ENCODE measurements around the gene ZNF710. TPM values are rescaled to one million over a fixed set of nuclear protein-coding genes. Genes with fewer than 3 reads are reported as not detected.
A peak's percentile ranks its signal among the peaks of the same experiment; 100 is the strongest.

ZNF710 gene
- total and polyA plus RNA-seq, 7 experiments from 2014 or later: 0.77 to 28.8 (median 19.1) TPM

DNA sequence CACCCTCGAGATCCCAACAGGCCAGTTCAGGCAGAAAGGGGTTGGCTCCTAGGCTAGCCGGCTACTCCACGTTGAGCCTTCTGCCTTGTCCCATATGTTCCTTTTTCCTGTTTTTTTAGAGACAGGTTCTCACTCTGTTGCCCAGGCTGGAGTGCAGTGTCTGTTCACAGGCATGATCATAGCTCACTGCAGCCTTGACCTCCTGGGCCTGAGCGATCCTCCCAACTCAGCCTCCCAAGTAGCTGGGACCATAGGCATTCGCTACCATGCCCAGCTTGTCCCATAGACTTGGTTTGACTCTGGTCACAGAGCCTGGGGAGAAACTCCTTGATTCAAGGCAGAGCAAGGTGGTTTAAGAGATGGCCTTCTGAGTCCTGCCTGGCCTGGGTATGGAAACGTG is 32.3 kb downstream of the ZNF710 start:
- H3K9me3 Mint-ChIP-seq: peaks cover 0 to 3% (median 2%) of the 10 kb centered on the region in 11 donors
- peaks cover 0 to 12% (median 3%) of the 10 kb centered on the region in 5 donors for H3K36me3 Mint-ChIP-seq
- DNase-seq (no peak), ATAC-seq (no peak)
- intact Hi-C loops (cut with micrococcal nuclease): loop anchor here in 1 of 2 donors (5.0 kb wide), 1 partner anchor 39 kb away; no protein-coding TSS in a partner anchor
- no peak overlapping the region for H3K4me3 ChIP-seq (ENCODE audit: low read length)
- no peaks in the 10 kb centered on the region for H3K9me3 ChIP-seq (ENCODE audit: control insufficient read depth in 2 of 3, low read length in 3 of 3)
- H3K27ac ChIP-seq (ENCODE audit: low read depth, low read length): no peak overlapping the region
- ChIA-PET POLR2A (interaction anchor here (1.2 to 2.2 kb wide), 2 partner anchors 20 to 139 kb away, joined by 3 to 9 read pairs; partner anchors contain the start of gene AP3S2), CTCF (no interaction called here)
- no peaks in the 10 kb centered on the region for H3K36me3 ChIP-seq (ENCODE audit: control insufficient read depth in 2 of 3, insufficient read depth in 3 of 3, low read length in 3 of 3)
- H3K27me3 Mint-ChIP-seq: no peaks in the 10 kb centered on the region
- H3K27me3 ChIP-seq (ENCODE audit: control insufficient read depth in 2 of 2, insufficient read depth in 2 of 2, low read length in 2 of 2): no peaks in the 10 kb centered on the region
- H3K4me1 ChIP-seq (ENCODE audit: control insufficient read depth in 2 of 2, insufficient read depth in 2 of 2, low read length in 2 of 2): peaks cover 37 to 39% of the 10 kb centered on the region in 2 donors
- H3K4me3 Mint-ChIP-seq: peak overlapping the region in 7 of 10 donors; percentile 12 to 73 (median 57)
- H3K27ac Mint-ChIP-seq: peak overlapping the region in 8 of 9 donors; percentile 14 to 94 (median 82)
- H3K4me1 Mint-ChIP-seq: peaks cover 44 to 72% (median 69%) of the 10 kb centered on the region in 7 donors

DNA sequence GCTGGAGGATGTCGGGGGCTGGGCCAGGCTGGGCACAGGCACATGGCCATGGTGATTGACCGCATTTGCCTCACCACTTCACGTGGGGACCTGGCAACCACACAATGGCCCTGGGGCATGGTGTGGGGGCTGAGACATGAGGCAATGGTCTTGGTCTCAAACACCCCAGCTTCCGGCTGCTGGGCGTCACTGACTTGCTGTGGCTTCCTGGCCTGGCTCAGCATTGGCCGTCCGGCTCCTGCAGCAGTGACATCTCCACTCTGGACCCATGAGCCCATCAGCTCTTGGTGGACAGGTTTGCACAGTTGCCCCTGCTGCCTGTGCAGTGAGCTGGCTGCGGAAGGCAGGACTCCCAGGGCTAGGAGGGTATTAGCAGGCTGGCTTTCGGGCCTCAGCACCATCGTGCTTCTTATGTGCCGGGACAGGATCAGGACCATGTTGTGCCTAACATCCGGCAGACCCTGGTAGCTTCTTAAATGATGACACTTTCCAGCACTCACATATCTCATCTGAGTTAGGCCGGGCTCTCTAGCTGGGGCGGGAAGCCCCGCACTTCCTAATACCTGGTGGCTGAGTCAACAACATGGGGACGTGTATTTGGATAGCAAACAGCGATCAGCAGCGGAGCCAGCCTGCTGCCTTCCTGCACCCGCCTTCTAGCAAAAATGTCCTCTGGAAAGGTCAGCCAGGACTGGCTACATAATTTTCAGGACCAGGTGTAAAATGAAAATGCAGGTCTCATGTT is 34.1 kb downstream of the ZNF710 start:
- Mint-ChIP-seq H3K36me3 (peaks cover 0 to 5% (median 0%) of the 10 kb centered on the region in 5 donors), H3K27ac (peak overlapping the region in 8 of 9 donors; percentile 24 to 85 (median 76)), H3K9me3 (peaks cover 0 to 2% (median 0%) of the 10 kb centered on the region in 11 donors), H3K27me3 (no peaks in the 10 kb centered on the region), H3K4me1 (peaks cover 46 to 86% (median 71%) of the 10 kb centered on the region in 7 donors), H3K4me3 (peak overlapping the region in 9 of 10 donors; percentile 11 to 92 (median 68))
- Histone ChIP-seq H3K27me3 (ENCODE audit: control insufficient read depth in 2 of 2, insufficient read depth in 2 of 2, low read length in 2 of 2) (no peaks in the 10 kb centered on the region), H3K36me3 (ENCODE audit: control insufficient read depth in 2 of 3, insufficient read depth in 3 of 3, low read length in 3 of 3) (no peaks in the 10 kb centered on the region), H3K9me3 (ENCODE audit: control insufficient read depth in 2 of 3, low read length in 3 of 3) (no peaks in the 10 kb centered on the region), H3K4me1 (ENCODE audit: control insufficient read depth in 2 of 2, insufficient read depth in 2 of 2, low read length in 2 of 2) (peaks cover 37 to 39% of the 10 kb centered on the region in 2 donors), H3K27ac (ENCODE audit: low read depth, low read length) (no peak overlapping the region), H3K4me3 (ENCODE audit: low read length) (no peak overlapping the region)
- CTCF ChIA-PET: interaction anchor here (0.6 kb wide), 1 partner anchor 24 kb away, joined by 3 read pairs; no protein-coding TSS in a partner anchor
- DNase-seq (peak in 1 of 9 donors; percentile 19), ATAC-seq (peak; percentile 63)
- POLR2A ChIA-PET: interaction anchor here (1.0 to 2.2 kb wide), 3 partner anchors 19 to 34 kb away, joined by 6 to 9 read pairs (median 6); partner anchors contain the start of gene ZNF710
- intact Hi-C loops (cut with micrococcal nuclease): loop anchor here in 1 of 2 donors (2.0 to 5.0 kb wide), 2 partner anchors 24 to 33 kb away; partner anchors contain the start of gene ZNF710

DNA sequence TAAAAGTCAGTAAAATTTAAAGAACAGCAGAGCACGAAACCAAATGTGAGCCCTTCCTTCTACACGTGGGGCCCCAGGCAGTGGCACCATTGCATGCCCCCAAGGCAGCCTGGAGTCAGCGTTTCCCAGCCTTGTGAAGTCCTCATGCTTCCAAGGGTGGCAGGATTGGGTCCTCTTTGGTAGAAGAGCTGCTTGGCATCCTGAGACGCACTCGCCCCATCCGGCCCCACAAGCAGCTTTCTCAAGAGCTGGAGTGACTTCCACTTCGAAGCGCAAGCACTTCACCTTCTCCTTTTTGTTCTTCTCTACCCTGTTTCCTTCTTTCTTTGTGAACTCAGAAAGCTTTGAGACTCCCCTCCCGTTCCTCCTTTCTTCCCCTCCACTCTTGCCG is 34.7 kb downstream of the ZNF710 start:
- Histone ChIP-seq H3K27ac (ENCODE audit: low read depth, low read length) (no peak overlapping the region), H3K4me3 (ENCODE audit: low read length) (no peak overlapping the region), H3K36me3 (ENCODE audit: control insufficient read depth in 2 of 3, insufficient read depth in 3 of 3, low read length in 3 of 3) (no peaks in the 10 kb centered on the region), H3K4me1 (ENCODE audit: control insufficient read depth in 2 of 2, insufficient read depth in 2 of 2, low read length in 2 of 2) (peaks cover 37 to 39% of the 10 kb centered on the region in 2 donors), H3K9me3 (ENCODE audit: control insufficient read depth in 2 of 3, low read length in 3 of 3) (no peaks in the 10 kb centered on the region), H3K27me3 (ENCODE audit: control insufficient read depth in 2 of 2, insufficient read depth in 2 of 2, low read length in 2 of 2) (no peaks in the 10 kb centered on the region)
- Mint-ChIP-seq H3K27ac (peak overlapping the region in 8 of 9 donors; percentile 24 to 85 (median 64)), H3K4me1 (peaks cover 50 to 89% (median 72%) of the 10 kb centered on the region in 7 donors), H3K9me3 (peaks cover 0 to 2% (median 0%) of the 10 kb centered on the region in 11 donors), H3K36me3 (peaks cover 0 to 5% (median 0%) of the 10 kb centered on the region in 5 donors), H3K4me3 (peak overlapping the region in 7 of 10 donors; percentile 5 to 55 (median 38)), H3K27me3 (no peaks in the 10 kb centered on the region)
- ATAC-seq: no peak
- intact Hi-C loops (cut with micrococcal nuclease): loop anchor here in 1 of 2 donors (2.0 to 5.0 kb wide), 2 partner anchors 23 to 34 kb away; partner anchors contain the start of gene ZNF710
- POLR2A ChIA-PET: interaction anchor here (0.7 to 1.6 kb wide), 3 partner anchors 11 to 34 kb away, joined by 3 to 6 read pairs (median 3); partner anchors contain the start of gene ZNF710
- CTCF ChIA-PET: no interaction called here
- DNase-seq: peak in 1 of 9 donors; percentile 5

DNA sequence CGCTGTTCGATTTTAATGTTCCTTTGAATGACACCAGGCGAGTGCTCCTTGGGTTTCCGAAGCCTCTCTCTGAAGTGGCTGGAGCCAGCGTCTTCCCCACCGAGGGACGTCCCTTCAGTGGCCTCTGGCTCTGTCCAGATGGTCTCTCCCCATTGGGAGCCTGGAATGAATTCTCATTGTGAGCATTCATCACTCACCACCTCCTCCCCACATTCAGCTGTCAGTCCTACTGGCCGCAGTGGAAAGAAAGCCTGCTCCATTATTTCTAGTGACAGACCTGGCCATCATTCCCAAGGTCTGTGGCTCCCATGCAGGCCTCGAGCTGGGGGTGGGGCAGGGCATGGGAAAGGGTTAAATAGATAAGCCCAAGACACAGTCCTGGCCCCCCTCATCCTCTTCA is 35.2 kb downstream of the ZNF710 start:
- H3K27ac Mint-ChIP-seq: peak overlapping the region in 4 of 9 donors; percentile 48 to 85 (median 80)
- H3K4me1 ChIP-seq (ENCODE audit: control insufficient read depth in 2 of 2, insufficient read depth in 2 of 2, low read length in 2 of 2): peaks cover 32 to 35% of the 10 kb centered on the region in 2 donors
- peaks cover 0 to 2% (median 0%) of the 10 kb centered on the region in 11 donors for H3K9me3 Mint-ChIP-seq
- no peaks in the 10 kb centered on the region for H3K27me3 ChIP-seq (ENCODE audit: control insufficient read depth in 2 of 2, insufficient read depth in 2 of 2, low read length in 2 of 2)
- DNase-seq: no peak
- H3K9me3 ChIP-seq (ENCODE audit: control insufficient read depth in 2 of 3, low read length in 3 of 3): no peaks in the 10 kb centered on the region
- no peaks in the 10 kb centered on the region for H3K27me3 Mint-ChIP-seq
- ATAC-seq: no peak
- peaks cover 0 to 5% (median 0%) of the 10 kb centered on the region in 5 donors for H3K36me3 Mint-ChIP-seq
- peak overlapping the region in 8 of 10 donors; percentile 7 to 55 (median 38) for H3K4me3 Mint-ChIP-seq
- CTCF ChIA-PET: no interaction called here
- H3K4me3 ChIP-seq (ENCODE audit: low read length): no peak overlapping the region
- peaks cover 49 to 85% (median 71%) of the 10 kb centered on the region in 7 donors for H3K4me1 Mint-ChIP-seq
- H3K27ac ChIP-seq (ENCODE audit: low read depth, low read length): no peak overlapping the region
- intact Hi-C loops (cut with micrococcal nuclease): loop anchor here in 1 of 2 donors (5.0 kb wide), 1 partner anchor 34 kb away; the partner anchor contains the start of gene ZNF710
- H3K36me3 ChIP-seq (ENCODE audit: control insufficient read depth in 2 of 3, insufficient read depth in 3 of 3, low read length in 3 of 3): no peaks in the 10 kb centered on the region
- POLR2A ChIA-PET: interaction anchor here (0.7 to 1.1 kb wide), 2 partner anchors 11 to 23 kb away, joined by 3 read pairs; no protein-coding TSS in a partner anchor

DNA sequence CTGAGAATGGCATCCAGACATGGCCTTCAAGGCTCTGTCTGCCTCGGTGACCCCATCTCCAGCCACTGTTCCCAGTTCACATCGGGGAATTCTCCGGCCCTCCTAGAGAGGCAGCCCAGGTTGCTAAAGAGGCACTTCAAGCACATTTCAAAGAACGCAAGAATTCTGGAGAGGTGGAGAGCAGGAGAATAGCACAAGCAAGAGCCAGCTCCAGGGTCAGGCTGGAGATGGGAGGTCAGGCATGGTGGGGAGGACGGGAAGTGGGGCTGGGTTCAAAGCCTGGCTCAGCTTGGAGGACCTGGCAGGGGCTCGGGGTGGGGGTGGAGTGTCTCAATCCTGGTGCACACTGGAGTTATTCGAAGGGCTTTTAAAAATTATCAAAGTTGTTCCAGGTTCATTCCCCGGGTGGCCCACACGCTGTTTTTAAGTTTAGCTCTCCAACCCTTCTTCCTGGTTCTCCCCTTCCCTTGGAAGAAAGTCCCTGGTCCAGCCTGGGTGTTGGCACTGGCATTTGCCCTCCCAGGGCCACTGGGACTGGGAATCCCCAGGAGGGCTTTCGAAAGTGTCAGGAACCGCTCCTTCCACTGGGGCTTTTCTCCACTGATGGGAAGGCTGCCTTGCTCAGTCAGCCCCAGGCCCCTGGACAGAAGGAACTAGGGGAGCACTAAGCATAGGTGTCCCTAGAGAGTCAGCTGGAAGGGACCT is 35.8 kb downstream of the ZNF710 start:
- no peak overlapping the region for H3K4me3 ChIP-seq (ENCODE audit: low read length)
- ChIA-PET CTCF (no interaction called here), POLR2A (interaction anchor here (1.1 kb wide), 1 partner anchor 12 kb away, joined by 3 read pairs; no protein-coding TSS in a partner anchor)
- H3K9me3 ChIP-seq (ENCODE audit: control insufficient read depth in 2 of 3, low read length in 3 of 3): no peaks in the 10 kb centered on the region
- no peak overlapping the region for H3K27ac ChIP-seq (ENCODE audit: low read depth, low read length)
- H3K4me1 ChIP-seq (ENCODE audit: control insufficient read depth in 2 of 2, insufficient read depth in 2 of 2, low read length in 2 of 2): peaks cover 28 to 29% of the 10 kb centered on the region in 2 donors
- H3K27me3 Mint-ChIP-seq: no peaks in the 10 kb centered on the region
- H3K36me3 Mint-ChIP-seq: peaks cover 0 to 5% (median 0%) of the 10 kb centered on the region in 5 donors
- H3K36me3 ChIP-seq (ENCODE audit: control insufficient read depth in 2 of 3, insufficient read depth in 3 of 3, low read length in 3 of 3): no peaks in the 10 kb centered on the region
- H3K9me3 Mint-ChIP-seq: peaks cover 0 to 2% (median 0%) of the 10 kb centered on the region in 11 donors
- H3K27ac Mint-ChIP-seq: peak overlapping the region in 4 of 9 donors; percentile 36 to 85 (median 71)
- DNase-seq (no peak), ATAC-seq (no peak)
- peak overlapping the region in 2 of 10 donors; percentile 10 to 38 for H3K4me3 Mint-ChIP-seq
- H3K27me3 ChIP-seq (ENCODE audit: control insufficient read depth in 2 of 2, insufficient read depth in 2 of 2, low read length in 2 of 2): no peaks in the 10 kb centered on the region
- intact Hi-C loops (cut with micrococcal nuclease): loop anchor here in 1 of 2 donors (5.0 kb wide), 1 partner anchor 35 kb away; the partner anchor contains the start of gene ZNF710
- peaks cover 44 to 84% (median 65%) of the 10 kb centered on the region in 7 donors for H3K4me1 Mint-ChIP-seq

DNA sequence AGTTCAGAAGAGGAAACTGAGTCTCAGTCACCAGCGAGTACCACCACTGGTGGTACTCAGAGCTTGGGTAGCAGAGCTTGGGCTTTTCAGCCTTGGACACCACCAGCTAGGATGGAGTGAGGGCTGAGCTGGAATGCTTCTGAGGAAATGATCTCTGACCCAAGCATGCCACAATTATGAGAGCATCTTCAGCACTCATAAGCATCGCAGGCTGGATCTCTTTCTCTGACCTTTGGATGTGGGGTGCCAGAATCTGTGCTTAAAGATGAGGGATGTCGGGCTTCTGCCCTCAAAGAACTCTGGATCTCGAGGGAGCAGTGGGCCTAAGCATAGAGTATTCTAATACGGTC is 36.4 kb downstream of the ZNF710 start:
- H3K27me3 Mint-ChIP-seq: no peaks in the 10 kb centered on the region
- no peak for ATAC-seq
- DNase-seq: no peak
- ChIA-PET POLR2A (no interaction called here), CTCF (no interaction called here)
- no peaks in the 10 kb centered on the region for H3K9me3 ChIP-seq (ENCODE audit: control insufficient read depth in 2 of 3, low read length in 3 of 3)
- intact Hi-C loops (cut with micrococcal nuclease): loop anchor here in 1 of 2 donors (5.0 kb wide), 1 partner anchor 35 kb away; the partner anchor contains the start of gene ZNF710
- no peak overlapping the region for H3K4me3 ChIP-seq (ENCODE audit: low read length)
- no peaks in the 10 kb centered on the region for H3K27me3 ChIP-seq (ENCODE audit: control insufficient read depth in 2 of 2, insufficient read depth in 2 of 2, low read length in 2 of 2)
- H3K9me3 Mint-ChIP-seq: peaks cover 0 to 2% (median 0%) of the 10 kb centered on the region in 11 donors
- peaks cover 44 to 84% (median 59%) of the 10 kb centered on the region in 7 donors for H3K4me1 Mint-ChIP-seq
- H3K36me3 Mint-ChIP-seq: peaks cover 0 to 5% (median 0%) of the 10 kb centered on the region in 5 donors
- H3K4me1 ChIP-seq (ENCODE audit: control insufficient read depth in 2 of 2, insufficient read depth in 2 of 2, low read length in 2 of 2): peaks cover 28 to 29% of the 10 kb centered on the region in 2 donors
- H3K36me3 ChIP-seq (ENCODE audit: control insufficient read depth in 2 of 3, insufficient read depth in 3 of 3, low read length in 3 of 3): no peaks in the 10 kb centered on the region
- peak overlapping the region in 3 of 9 donors; percentile 11 to 73 (median 40) for H3K27ac Mint-ChIP-seq
- peak overlapping the region in 1 of 10 donors; percentile 18 for H3K4me3 Mint-ChIP-seq
- H3K27ac ChIP-seq (ENCODE audit: low read depth, low read length): no peak overlapping the region

Measured in naive thymus-derived CD4-positive, alpha-beta T cell (primary cell).